Naive B cell (primary cell): ENCODE data around the gene SBK3. TPM values are rescaled to one million over a fixed set of nuclear protein-coding genes. Genes with fewer than 3 reads are reported as not detected.
"Not testable (repeated sequence)": the region's sequence is repeated elsewhere in the genome, so short reads cannot be mapped to it uniquely, and the experiment has no call there.

ENCODE experiments used
- ATAC-seq, 2 donors: fragments of 150-1000 bp; cut with Tn5 transposase; 2 replicates each; pipeline ENCODE4 v1.10.0; 2021; ENCODE audit warnings: low read depth in 2 of 2, mild to moderate bottlenecking in 2 of 2, moderate library complexity in 2 of 2
- DNase-seq: peaks from one replicate; pipeline ENCODE4 v3.0.0; 2022
- H3K27ac Mint-ChIP-seq, 6 donors: one replicate each; pipeline ENCODE4 v1.8.0; 2020 to 2022; ENCODE audit warnings: mild to moderate bottlenecking in 6 of 6, mixed read lengths in 6 of 6, moderate library complexity in 5 of 6, inconsistent platforms in 2 of 6
- H3K27me3 Mint-ChIP-seq, 3 donors: one replicate each; pipeline ENCODE4 v1.8.0; 2021 to 2022; ENCODE audit warnings: mixed read lengths in 3 of 3, mild to moderate bottlenecking in 1 of 3
- H3K36me3 Mint-ChIP-seq, 2 donors: one replicate each; pipeline ENCODE4 v1.8.0; 2020 to 2022; ENCODE audit warnings: mixed read lengths in 2 of 2, inconsistent platforms in 1 of 2, mild to moderate bottlenecking in 1 of 2
- H3K4me1 Mint-ChIP-seq, 3 donors: one replicate each; pipeline ENCODE4 v1.8.0; 2020 to 2022; ENCODE audit warnings: mixed read lengths in 3 of 3, inconsistent platforms in 1 of 3, mild to moderate bottlenecking in 1 of 3, moderate library complexity in 1 of 3
- H3K4me3 Mint-ChIP-seq, 8 donors: one replicate each; pipeline ENCODE4 v1.8.0; 2020 to 2022; ENCODE audit warnings: mild to moderate bottlenecking in 8 of 8, mixed read lengths in 8 of 8, moderate library complexity in 8 of 8, inconsistent platforms in 2 of 8
- H3K9me3 Mint-ChIP-seq, 7 donors: one replicate each; pipeline ENCODE4 v1.8.0; 2020 to 2022; ENCODE audit warnings: mixed read lengths in 7 of 7, mild to moderate bottlenecking in 5 of 7, inconsistent platforms in 2 of 7, moderate library complexity in 1 of 7
- polyA plus RNA-seq, 6 donors: library from polyadenylated mRNA; unstranded; fragments of 300-500 nt; fragmentation: Illumina TruSeq; gene quantifications; one replicate each; pipeline ENCODE4 v1.2.3, GENCODE V29; 2021; ENCODE audit warnings: low read depth in 6 of 6

SBK3 gene, protein sequence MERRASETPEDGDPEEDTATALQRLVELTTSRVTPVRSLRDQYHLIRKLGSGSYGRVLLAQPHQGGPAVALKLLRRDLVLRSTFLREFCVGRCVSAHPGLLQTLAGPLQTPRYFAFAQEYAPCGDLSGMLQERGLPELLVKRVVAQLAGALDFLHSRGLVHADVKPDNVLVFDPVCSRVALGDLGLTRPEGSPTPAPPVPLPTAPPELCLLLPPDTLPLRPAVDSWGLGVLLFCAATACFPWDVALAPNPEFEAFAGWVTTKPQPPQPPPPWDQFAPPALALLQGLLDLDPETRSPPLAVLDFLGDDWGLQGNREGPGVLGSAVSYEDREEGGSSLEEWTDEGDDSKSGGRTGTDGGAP
- not detected for polyA plus RNA-seq

DNA sequence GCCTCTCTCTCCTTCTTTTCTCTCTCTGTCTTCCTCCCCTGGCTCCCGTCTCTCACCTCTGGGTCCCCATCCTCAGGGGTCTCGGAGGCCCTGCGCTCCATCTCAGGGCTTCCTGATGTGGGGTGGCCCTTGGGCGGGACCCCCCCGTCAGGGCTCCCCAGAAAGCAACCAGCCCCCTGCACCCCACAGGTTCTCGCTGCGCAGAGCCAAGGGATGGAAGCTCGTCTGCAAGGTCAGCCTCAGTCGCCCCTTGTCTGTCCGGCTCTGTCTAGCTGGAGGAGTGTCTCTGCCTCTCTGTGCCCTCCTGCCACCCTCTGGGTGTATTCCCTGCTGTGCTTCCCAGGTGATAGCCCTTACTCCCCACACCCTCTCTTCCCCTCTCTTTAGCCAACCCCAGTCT lies at the start of gene SBK3:
TSS of gene SBK3 (minus strand) at position 101 of the 400 bp plus-strand sequence. CDS start at position 101, 0 bp downstream.
- ATAC-seq (no peak), DNase-seq (no peak)
- Mint-ChIP-seq H3K4me1 (peaks cover 2 to 13% (median 8%) of the 10 kb centered on the region in 3 donors), H3K4me3 (no peak within 1 kb of the TSS), H3K27me3 (peaks cover 19 to 67% (median 63%) of the 10 kb centered on the region in 3 donors), H3K36me3 (peaks cover 0 to 21% of the 10 kb centered on the region in 2 donors), H3K9me3 (peaks cover 0 to 5% (median 0%) of the 10 kb centered on the region in 7 donors), H3K27ac (no peak within 1 kb of the TSS)

DNA sequence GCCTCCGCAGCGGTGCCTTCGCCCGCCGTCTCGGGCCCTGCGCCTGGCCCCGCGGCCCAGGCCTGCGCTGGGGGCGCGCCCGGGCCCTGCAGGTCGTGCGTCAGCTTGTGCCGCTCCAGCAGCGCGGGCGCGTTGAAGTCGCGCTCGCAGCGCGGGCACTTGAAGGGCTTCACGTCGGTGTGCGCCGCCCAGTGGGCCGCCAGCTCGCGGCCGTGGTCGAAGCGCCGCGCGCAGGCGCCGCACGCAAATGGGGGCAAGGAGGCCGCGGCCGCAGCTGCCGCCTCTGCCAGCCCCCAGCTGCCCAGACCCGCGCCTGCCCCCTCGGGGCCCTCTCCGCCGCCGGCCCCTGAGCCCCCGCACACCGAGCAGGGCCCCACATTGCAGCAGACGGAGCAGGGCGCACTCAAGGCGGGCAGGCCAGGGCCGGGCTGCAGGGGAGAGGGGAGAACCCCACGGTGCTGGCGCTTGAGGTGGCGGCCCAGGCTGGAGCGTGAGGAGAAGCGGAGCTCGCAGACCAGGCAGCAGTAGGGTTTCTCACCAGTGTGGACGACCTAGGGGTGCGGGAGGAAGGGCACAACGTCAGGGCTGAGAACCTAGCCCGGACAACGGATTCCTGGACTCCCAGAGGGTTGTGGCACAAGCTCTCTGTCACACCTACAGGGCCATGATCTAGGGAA lies 47.9 kb upstream of the SBK3 start:
- H3K27me3 Mint-ChIP-seq, result no peaks in the 10 kb centered on the region
- no peak overlapping the region for H3K4me3 Mint-ChIP-seq
- ATAC-seq (no peak), DNase-seq (no peak)
- peaks cover 0 to 7% (median 0%) of the 10 kb centered on the region in 7 donors for H3K9me3 Mint-ChIP-seq
- H3K36me3 Mint-ChIP-seq, result peaks cover 22 to 29% of the 10 kb centered on the region in 2 donors
- peaks cover 0 to 12% (median 3%) of the 10 kb centered on the region in 3 donors for H3K4me1 Mint-ChIP-seq
- no peak overlapping the region for H3K27ac Mint-ChIP-seq

DNA sequence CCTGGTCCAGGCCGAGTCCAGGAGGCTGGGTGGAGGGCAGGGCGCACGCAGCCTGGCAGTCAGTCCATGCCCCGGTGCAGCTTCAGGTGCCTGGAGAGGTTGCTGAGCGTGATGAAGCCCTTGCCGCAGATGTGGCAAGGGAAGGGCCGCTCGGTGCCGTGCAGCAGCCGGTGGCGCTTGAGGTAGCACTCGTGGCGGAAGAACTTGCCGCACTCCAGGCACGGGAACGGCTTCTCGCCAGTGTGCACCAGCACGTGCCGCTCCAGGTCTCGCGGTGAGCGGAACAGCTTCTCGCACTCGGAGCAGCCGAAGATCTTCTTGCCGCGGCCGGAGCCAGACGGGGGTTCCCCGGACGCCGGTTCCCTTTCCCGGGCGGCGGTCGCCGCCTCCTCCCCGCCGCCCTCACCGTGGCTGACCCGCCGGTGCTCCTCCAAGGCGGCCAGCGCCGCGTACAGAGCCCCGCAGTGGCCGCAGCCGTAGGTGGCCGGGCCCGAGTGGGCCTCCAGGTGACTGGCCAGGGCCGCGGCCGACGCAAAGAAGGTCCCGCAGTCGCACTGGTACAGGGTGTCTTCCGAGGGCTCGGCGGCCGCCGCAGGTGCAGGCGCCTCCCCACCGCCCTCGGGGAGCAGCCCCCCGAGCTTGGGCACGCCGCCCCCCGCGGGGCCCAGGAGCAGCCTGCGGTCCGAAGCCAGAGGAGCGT lies 47.2 kb upstream of the SBK3 start:
- Mint-ChIP-seq H3K27me3 (no peaks in the 10 kb centered on the region), H3K4me1 (peaks cover 0 to 10% (median 3%) of the 10 kb centered on the region in 3 donors), H3K36me3 (peaks cover 22 to 29% of the 10 kb centered on the region in 2 donors), H3K27ac (no peak overlapping the region), H3K4me3 (no peak overlapping the region), H3K9me3 (peaks cover 0 to 7% (median 0%) of the 10 kb centered on the region in 7 donors)
- ATAC-seq (no peak), DNase-seq (no peak)

DNA sequence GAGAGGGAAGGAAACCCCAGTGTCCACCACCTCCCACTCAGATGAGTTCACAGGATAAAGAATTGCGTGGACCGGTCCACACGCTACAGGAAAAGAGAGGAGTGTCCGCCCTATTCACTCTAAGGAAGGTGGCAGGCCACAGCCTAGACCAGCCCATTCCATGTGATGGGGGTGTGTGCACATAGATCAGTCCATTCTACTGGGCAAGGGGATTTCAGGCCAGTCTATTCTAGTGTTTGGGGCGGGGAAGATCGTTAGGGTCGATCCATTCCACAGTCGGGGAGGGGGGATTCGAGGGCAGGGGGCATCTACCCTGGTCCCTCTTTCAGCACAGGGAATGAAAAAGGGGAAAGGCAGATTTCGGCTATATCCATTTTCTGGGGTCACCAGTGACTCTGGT lies 46.2 kb upstream of the SBK3 start:
- peaks cover 0 to 7% (median 0%) of the 10 kb centered on the region in 7 donors for H3K9me3 Mint-ChIP-seq
- DNase-seq (no peak), ATAC-seq (no peak)
- H3K27me3 Mint-ChIP-seq, result no peaks in the 10 kb centered on the region
- H3K27ac Mint-ChIP-seq, result no peak overlapping the region
- H3K36me3 Mint-ChIP-seq, result peaks cover 17 to 21% of the 10 kb centered on the region in 2 donors
- peaks cover 9 to 17% (median 11%) of the 10 kb centered on the region in 3 donors for H3K4me1 Mint-ChIP-seq
- no peak overlapping the region for H3K4me3 Mint-ChIP-seq

DNA sequence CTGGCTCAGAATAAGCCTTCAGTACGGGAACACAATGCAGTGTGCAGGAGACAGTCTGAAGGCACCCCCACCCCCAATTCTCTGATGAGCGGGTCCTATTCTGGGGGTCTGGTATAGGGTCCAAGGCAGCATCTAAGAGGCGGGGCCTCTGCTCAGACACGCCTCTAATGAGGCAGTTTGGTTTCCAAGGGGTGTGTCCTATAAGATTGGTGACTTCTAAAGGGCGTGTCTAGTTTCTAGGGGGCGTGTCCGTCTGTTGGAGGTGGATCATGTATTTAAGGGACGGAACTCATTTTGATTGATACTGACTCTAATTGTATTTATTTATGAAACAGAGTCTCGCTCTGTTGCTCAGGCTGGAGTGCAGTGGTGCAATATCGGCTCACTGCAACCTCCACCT lies 45.3 kb upstream of the SBK3 start:
- H3K4me1 Mint-ChIP-seq, result peaks cover 19 to 25% (median 19%) of the 10 kb centered on the region in 3 donors
- DNase-seq (no peak), ATAC-seq (no peak)
- no peak overlapping the region for H3K27ac Mint-ChIP-seq
- H3K27me3 Mint-ChIP-seq, result no peaks in the 10 kb centered on the region
- H3K36me3 Mint-ChIP-seq, result peaks cover 10 to 11% of the 10 kb centered on the region in 2 donors
- H3K4me3 Mint-ChIP-seq, result peak overlapping the region in 2 of 8 donors; percentile 55 to 80
- peaks cover 0 to 4% (median 0%) of the 10 kb centered on the region in 7 donors for H3K9me3 Mint-ChIP-seq

DNA sequence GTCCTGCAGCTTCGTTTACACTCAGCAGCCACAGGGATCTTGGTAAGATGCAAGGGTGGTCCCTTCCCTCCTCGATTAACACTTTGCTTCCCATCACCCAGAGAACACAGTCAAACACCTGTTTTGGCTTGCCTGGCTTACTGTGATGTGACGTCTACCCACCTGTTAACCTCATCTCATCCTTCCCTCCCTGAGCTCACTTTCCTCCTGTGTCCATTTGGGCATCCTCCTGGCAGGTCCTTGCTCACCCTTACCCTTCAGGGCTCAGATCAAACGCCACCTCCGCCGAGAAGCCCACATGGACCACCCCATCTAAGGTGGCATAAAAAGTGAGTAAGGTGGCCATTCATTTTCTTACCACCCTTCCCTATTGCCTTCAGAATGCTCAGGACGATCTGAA lies 44.8 kb upstream of the SBK3 start:
- H3K4me3 Mint-ChIP-seq, result peak overlapping the region in 3 of 8 donors; percentile 2 to 33 (median 12)
- H3K9me3 Mint-ChIP-seq, result peaks cover 0 to 2% (median 0%) of the 10 kb centered on the region in 7 donors
- no peak overlapping the region for H3K27ac Mint-ChIP-seq
- no peaks in the 10 kb centered on the region for H3K27me3 Mint-ChIP-seq
- peaks cover 5 to 6% of the 10 kb centered on the region in 2 donors for H3K36me3 Mint-ChIP-seq
- peaks cover 24% of the 10 kb centered on the region in 3 donors for H3K4me1 Mint-ChIP-seq
- ATAC-seq (no peak), DNase-seq (no peak)

DNA sequence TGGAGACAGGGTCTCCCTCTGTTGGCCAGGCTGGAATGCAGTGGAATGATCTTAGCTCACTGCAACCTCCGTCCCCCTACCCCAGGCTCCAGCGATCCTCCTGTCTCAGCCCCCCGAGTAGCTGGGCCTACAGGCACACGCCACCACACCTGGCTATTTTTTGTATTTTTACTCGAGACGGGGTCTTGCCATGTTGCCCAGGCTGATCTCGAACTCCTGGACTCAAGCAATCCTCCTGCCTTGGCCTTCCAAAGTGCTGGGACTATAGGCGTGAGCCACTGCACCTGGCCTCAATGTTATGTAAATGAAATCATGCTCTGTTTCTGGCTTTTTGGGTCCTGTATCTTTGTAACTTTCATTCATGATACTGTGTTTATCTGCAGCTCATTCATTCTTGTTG lies 43.4 kb upstream of the SBK3 start:
- DNase-seq, result no peak
- H3K27me3 Mint-ChIP-seq, result no peaks in the 10 kb centered on the region
- H3K36me3 Mint-ChIP-seq, result no peaks in the 10 kb centered on the region
- peak overlapping the region in 3 of 8 donors; percentile 8 to 66 (median 33) for H3K4me3 Mint-ChIP-seq
- peaks cover 22 to 25% (median 24%) of the 10 kb centered on the region in 3 donors for H3K4me1 Mint-ChIP-seq
- ATAC-seq, result no peak
- H3K9me3 Mint-ChIP-seq, result no peaks in the 10 kb centered on the region
- H3K27ac Mint-ChIP-seq, result no peak overlapping the region

DNA sequence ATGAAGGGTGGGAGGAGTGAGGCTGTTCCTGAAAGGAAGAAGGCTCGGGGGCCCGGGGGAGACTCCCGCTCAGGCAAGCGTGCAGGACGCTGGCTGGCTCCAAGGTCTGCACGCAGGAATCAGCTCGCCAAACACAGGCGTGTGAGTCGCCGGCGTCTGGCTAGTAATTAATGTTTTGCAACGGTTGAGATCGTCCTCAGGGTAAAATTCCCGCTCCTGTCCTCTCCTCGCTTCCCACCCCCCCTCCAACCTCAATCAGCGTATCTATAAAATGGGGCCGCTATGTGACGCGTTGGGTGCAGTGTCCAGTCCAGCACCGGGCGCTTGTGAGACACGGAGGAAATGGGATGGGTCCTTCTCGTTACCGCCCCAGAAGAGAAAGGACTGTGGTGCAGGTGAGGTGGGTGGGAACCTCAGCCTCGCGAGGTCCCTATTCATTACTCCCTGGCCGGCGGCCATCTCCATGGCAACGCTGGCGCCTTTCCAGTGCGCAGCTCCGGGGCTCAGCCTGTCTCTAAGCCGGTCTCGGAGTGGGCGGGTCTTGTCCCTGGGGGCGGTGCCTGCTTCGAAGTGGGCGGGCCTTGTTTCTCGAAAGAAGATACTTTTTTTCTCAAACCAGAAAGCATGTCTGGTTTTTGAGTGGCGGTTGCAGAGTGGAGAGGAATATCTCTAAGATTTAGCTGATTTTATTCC lies 41.8 kb upstream of the SBK3 start:
- Mint-ChIP-seq H3K9me3 (no peaks in the 10 kb centered on the region), H3K4me1 (peaks cover 23 to 27% (median 24%) of the 10 kb centered on the region in 3 donors), H3K4me3 (peak overlapping the region; percentile 61 to 94 (median 90)), H3K36me3 (no peaks in the 10 kb centered on the region), H3K27ac (peak overlapping the region in 5 of 6 donors; percentile 47 to 87 (median 59)), H3K27me3 (no peaks in the 10 kb centered on the region)
- ATAC-seq (peak; percentile 99), DNase-seq (peak; percentile 88)

DNA sequence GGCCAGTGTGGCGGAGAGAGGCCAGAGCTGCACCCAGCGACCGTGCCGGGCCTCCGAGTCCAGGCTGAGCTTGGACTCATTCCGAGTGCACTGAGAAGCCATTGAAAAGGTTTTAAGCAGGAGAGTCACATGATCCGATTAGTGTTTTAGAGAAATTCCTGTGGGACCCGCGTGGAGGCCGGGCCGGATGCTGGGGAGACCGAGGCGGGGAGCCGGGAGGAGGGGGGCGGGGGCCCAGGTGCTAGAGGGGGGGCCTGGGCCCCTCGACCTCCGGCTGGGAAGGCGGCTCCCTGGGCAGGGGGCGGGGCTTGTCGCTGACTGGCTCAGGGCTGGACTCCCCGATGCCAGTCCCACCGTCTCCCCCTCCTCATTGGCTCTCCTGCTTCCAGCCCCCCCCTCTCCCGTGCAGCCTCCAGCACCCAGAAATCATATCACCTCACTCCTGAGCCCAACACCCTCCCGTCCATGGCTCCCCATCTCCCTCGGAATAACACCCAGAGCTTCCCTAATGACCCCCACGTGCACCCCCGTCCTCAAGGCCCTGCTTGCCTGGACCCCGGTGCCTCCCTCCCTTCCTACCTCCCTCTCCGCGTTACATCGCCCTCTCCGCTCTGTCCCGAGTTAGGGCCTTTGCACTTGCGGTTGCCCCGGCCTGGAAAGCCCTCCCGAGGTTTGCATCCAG lies 40.5 kb upstream of the SBK3 start:
- Mint-ChIP-seq H3K4me1 (peaks cover 35 to 40% (median 35%) of the 10 kb centered on the region in 3 donors), H3K27ac (peak overlapping the region in 4 of 6 donors; percentile 59 to 79 (median 64)), H3K27me3 (no peaks in the 10 kb centered on the region), H3K9me3 (no peaks in the 10 kb centered on the region), H3K4me3 (peak overlapping the region; percentile 61 to 94 (median 90)), H3K36me3 (no peaks in the 10 kb centered on the region)
- DNase-seq (peak; percentile 44), ATAC-seq (peak; percentile 15 to 31)

DNA sequence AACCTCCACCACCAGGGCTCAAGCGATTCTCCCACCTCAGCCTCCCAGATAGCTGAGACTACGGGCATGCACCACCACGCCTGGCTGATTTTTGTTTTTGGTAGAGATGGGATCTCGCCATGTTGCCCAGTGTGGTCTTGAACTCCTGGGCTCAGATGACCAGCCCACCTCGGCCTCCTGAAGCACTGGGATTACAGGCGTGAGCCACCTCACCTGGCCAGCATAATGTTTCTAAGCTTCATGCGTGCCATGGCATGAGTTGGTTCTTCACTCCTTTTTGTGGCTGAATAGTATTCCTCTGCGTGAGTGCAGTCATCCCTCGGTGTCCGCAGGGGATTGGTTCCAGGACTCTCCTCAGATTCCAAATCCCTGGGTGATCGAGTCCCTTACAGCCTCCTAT lies 39.5 kb upstream of the SBK3 start:
- DNase-seq (no peak), ATAC-seq (no peak)
- peaks cover 39 to 45% (median 42%) of the 10 kb centered on the region in 3 donors for H3K4me1 Mint-ChIP-seq
- H3K36me3 Mint-ChIP-seq, result no peaks in the 10 kb centered on the region
- no peaks in the 10 kb centered on the region for H3K27me3 Mint-ChIP-seq
- peak overlapping the region in 3 of 6 donors; percentile 59 to 85 (median 75) for H3K27ac Mint-ChIP-seq
- H3K4me3 Mint-ChIP-seq, result peak overlapping the region in 6 of 8 donors; percentile 59 to 94 (median 84)
- H3K9me3 Mint-ChIP-seq, result no peaks in the 10 kb centered on the region

DNA sequence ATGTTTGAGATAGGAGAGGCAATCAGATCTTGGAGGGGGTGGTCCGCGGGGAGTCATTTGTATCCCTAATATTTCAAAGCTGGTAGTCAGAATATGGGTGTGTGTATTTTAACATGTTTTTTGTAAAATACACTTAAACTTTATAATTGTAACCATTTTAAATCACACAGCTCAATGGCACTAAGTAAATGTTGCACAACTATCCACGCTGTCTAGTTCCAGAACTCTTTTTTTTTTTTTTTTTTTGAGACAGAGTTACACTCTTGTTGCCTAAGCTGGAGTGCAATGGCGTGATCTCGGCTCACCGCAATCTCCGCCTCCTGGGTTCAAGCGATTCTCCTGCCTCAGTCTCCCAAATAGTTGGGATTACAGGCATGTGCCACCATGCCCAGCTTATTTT lies 38.6 kb upstream of the SBK3 start:
- H3K36me3 Mint-ChIP-seq, H3K27ac Mint-ChIP-seq: not testable (repeated sequence)

DNA sequence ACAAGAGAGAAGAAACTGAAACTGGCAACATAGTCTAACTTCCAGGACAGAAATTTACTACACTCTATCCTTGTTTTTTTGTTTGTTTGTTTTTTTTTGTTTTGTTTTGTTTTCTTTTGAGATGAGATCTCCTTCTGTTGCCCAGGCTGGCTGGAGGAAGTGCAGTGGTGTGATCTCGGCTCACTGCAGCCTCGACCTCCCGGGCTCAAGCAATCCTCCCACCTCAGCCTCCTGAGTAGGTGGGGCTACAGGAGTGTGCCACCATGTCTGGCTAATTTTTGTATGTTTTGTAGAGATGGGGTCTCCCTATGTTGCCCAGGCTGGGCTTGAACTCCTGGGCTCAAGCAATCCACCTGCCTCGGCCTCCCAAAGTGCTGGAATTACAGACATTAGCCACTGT lies 36.9 kb upstream of the SBK3 start:
- peak overlapping the region in 1 of 6 donors; percentile 76 for H3K27ac Mint-ChIP-seq
- not testable (repeated sequence) for DNase-seq
- H3K4me3 Mint-ChIP-seq, result peak overlapping the region in 5 of 8 donors; percentile 12 to 95 (median 90)

More for the DNA sequence above, 38.6 kb upstream of the SBK3 start:
- H3K27me3 Mint-ChIP-seq, DNase-seq, H3K9me3 Mint-ChIP-seq, ATAC-seq: not testable (repeated sequence)
- peaks cover 43 to 50% (median 44%) of the 10 kb centered on the region in 3 donors for H3K4me1 Mint-ChIP-seq
- peak overlapping the region in 2 of 8 donors; percentile 8 to 13 for H3K4me3 Mint-ChIP-seq

More for the DNA sequence above, 36.9 kb upstream of the SBK3 start:
- not testable (repeated sequence) for ATAC-seq, H3K9me3 Mint-ChIP-seq, H3K27me3 Mint-ChIP-seq, H3K36me3 Mint-ChIP-seq
- peaks cover 41 to 48% (median 42%) of the 10 kb centered on the region in 3 donors for H3K4me1 Mint-ChIP-seq
